NCI-H2107 (cell line): Measurements from ENCODE around the gene TPH1.

Experiments
- DNase-seq: peaks from one replicate; lab custom pipeline; 2025; lab: John Stamatoyannopoulos, UW

The TPH1 gene

DNA sequence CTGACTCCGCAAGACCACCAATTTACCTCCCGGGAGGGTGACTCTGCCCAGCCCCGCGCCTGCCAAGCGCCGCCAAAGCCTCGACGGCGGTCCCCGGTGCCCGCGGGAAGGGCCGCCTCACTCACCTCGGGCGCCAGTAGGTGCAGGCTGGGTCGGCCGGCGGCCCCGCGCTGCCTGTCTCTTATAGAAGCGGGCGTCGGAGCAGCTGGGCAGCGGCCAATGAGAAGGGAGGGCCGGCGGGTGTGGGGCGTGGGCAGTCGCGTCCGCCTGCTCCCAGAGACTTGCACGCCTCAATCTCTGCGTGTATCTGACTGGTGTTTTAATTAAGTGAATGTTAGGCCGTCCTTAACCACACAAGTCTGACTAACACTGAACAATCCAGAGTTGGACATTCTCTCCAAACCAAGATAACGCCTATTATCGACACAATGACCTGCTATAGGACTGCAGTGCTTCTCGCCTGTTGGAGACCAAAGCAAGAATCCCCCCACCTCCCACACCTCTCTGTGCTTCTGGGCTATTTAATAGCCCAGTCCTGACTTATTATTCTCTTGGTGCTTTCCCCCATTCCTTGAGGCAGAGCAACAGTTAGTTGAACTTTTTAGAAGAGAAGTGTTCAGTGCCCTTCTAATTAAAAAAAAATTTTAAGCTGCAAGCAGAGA lies at the start of gene TPH1:
Gene TPH1 (minus strand): TSS at position 154 of the 662 bp plus-strand sequence. CDS start 5,507 bp downstream, outside the sequence.
- DNase-seq: no peak

DNA sequence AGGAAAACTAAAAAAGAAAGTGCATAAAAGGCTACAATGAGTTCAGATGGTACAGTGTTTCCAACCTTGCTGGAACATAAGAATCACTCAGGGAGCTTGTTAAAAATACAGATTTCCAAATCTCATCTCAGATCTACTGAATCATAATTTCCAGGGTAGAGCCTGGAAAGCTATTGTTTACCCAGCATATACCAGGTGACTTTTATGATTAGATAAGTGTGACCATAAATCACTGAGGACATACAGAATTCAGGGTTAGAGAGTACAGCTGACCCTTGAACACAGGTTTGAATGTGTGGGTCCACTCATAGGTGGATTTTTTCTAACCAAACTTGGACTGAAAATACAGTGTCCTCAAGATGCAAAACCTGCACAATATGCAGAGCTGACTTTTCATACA lies 47.9 kb upstream of the TPH1 start:
- no peak for DNase-seq

DNA sequence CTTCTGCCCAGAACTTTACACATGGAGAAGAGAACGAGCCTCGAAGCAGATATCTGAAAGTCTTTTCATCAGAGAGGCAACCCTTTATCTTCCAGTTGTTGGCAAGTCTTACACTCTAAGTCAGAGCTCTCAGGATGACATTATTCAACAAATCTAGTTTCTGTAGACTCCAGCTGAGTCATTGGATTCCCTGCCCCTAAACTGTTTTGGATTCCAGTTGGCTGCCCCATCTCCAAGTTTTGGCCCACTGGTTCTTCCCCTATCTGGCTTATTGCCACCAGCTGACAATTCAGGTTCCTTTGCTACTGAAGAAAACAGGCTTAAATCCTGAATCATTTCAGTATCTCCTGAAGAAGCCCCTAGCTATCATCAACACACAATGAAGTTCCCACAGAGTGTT lies 45.7 kb upstream of the TPH1 start:
- DNase-seq: no peak

DNA sequence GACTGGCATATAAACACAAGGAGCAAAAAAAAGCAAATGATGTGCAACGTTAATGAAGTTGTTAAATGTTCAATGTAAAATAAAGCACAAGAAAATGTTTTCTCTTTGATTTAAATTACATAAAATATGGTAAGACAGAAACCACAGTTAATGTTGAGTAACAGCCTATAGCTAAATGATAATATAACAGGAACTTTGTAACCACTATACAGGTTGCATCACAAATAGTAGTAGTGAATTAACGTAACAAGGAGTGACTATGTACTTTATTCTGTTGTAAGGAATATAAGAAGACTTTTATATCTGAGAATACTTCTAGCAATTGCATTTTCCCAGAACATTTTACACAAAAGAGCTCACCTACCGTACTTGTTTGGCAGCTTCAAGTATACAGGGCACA lies 42.9 kb upstream of the TPH1 start:
- no peak for DNase-seq

DNA sequence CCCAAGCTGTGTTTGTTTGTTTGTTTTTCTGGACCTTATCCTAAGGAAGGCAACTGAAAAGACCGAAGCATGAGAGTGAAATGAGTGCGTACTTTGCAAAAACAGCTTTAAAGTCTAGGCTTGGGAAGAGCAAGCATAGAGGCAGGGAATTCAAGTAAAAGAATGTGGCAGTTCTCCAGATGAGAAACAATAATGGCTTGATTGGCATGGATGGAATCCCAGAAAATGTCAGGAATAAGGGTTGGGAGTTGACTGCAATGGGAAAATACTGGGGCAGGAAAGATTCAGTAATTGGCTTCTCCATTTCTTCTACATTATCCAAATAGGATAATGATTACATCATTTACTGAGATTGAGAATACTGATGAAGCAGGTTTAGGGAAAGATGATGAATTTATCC lies 42.3 kb upstream of the TPH1 start:
- no peak for DNase-seq

DNA sequence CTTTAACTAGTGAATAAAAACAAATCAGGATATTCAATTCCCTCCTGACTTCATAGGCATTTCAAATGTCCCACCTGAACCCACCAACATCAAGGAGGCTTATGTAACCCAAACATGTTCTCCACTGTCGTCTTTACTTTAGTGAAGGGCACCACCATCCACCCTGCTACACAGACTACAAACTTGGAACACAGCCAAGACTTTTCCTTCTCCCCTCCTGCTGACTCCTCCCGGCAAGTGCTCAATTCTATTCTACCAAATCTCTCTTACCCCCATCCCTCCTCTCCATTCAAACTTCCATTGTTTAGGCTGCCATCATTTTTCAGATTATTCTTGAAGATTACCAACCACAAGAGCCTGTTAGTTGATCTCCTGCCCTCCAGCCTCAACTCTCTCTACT lies 35.5 kb upstream of the TPH1 start:
- no peak for DNase-seq

DNA sequence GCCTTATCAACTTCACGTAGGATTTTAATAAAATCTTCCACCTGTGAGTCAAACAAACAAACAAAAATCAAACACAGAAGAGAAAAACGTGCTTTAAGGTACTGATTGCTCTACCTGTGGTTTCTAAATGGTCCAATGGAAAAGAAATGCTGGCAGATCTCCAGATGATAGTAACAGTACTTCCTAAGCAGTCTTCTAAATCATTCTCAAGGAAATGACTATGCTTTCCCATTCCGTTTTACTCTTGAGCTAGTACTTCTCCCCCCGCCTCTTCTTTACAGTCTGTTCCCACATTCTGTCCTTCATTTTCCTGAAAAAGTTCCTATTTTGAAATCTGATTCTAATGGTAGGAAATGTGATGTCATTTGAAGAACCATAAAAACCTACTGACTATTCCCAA lies 34.4 kb upstream of the TPH1 start:
- DNase-seq: no peak

DNA sequence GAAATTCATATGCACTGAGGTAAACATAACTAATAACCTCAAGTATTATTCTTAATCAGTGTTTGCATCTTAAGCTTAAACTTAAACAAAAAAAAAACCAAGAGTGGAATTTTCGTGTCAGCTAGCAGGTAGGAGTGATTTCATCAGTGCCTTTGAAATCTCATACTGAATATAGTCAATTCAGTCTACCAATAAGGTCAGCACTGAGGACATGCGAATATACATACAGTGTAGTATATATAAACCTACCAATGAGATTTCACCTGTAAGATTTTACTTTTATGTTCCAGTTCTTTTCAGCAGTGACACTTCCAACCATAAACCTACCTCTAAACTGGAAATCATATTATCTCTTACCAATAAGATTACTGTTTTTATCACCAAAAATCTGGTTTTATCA lies 32.8 kb upstream of the TPH1 start:
- no peak for DNase-seq

DNA sequence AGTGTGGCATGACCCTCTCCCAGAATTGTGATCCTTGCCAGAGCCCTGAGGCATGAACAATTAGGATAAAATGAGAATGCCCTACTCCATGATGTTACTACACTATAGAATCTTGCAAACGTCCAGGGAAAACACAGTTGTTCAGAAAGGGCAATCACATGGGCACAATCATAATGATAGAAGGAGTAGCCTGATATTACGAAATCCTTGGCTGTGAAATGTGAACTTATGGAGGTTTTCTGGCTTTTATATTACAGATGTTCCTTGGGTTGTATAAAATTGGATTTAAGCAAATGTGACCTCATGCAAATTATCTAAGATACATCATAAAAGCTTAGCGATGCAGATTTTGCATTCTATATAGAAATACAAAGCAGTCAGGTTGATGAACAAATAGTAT lies 29.4 kb upstream of the TPH1 start:
- no peak for DNase-seq

DNA sequence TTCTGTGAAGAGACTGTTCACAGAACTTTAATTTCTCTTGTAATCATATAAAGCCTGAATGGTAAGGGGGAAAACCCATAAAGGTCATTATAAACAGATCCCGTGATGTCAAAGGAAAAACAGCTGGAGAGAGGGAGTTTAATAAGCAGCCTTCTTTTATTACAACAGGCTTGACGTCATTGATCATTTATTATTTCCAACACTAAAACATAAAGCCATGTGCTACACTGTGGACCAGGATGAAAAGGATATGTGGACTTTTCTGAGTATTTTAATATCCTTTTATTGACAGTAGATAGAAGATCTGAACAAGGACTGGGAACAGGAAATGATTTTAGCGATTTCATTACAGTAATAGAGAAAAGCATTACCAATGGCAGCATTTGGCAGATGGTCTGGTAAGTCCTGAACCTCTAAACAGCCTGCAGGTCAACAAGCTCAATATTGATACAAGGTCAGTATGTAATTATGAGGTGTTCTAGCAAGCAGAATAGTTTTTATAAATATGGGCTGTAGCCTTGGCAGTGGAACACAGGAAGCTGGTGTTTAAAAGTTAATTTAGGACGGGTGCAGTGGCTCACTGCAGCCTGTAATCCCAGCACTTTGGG lies 25.1 kb upstream of the TPH1 start:
- DNase-seq: no peak

DNA sequence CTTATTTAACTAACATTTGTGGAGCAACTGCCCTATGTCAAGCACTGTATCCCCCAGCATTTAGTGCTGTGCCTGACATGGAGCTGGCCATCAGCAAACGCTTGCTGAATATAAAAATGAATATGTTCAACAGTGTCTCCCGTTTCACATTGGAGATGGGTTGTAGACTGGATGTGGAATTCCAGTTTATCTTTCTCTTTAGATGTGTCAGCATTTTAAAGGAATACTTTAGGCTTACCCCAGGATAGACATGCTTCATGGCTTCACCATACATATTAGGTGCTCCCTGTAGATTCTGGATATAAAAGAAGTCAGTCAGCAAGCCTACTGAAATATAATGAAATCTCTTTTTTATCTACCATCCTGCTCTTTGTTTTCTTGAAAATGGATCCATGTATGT lies 21.3 kb upstream of the TPH1 start:
- no peak for DNase-seq

DNA sequence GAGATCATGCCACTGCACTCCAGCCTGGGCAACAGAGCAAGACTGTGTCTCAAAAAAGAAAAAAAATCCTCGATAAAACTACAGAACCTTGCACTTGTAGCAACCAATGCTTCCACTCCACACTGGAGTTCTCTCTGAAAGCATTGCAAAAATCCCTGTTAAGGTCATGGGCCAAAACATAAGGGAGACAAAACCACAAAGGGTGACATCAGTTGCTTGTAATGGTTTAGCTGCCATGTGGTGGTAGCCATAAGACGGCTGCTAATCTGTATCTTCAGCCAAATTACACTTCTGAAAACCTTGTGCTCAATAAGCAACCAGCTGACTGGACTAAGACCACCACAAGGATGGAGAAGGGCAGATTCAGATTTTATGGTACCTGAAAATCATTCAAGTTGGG lies 20.6 kb upstream of the TPH1 start:
- DNase-seq: no peak

DNA sequence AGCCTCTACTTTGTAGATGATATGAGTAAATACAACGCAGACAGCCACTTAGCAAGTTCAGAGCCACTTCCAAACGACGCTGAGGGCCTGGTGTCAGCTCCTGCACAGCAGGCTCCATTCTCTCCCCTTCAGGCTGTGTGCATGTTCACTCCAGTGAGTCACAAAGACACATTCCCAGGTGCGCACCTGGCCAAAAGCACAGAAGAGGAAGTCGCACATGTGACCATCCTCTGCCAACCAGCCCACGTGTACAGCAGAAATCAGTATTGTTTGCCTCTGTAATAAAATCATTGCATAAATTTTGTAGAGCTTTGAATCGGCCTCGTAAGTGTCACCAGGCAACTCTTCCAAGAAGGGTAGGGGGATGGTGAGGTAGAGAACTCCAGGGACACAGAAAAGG lies 19.5 kb upstream of the TPH1 start:
- DNase-seq: peak; percentile 74

DNA sequence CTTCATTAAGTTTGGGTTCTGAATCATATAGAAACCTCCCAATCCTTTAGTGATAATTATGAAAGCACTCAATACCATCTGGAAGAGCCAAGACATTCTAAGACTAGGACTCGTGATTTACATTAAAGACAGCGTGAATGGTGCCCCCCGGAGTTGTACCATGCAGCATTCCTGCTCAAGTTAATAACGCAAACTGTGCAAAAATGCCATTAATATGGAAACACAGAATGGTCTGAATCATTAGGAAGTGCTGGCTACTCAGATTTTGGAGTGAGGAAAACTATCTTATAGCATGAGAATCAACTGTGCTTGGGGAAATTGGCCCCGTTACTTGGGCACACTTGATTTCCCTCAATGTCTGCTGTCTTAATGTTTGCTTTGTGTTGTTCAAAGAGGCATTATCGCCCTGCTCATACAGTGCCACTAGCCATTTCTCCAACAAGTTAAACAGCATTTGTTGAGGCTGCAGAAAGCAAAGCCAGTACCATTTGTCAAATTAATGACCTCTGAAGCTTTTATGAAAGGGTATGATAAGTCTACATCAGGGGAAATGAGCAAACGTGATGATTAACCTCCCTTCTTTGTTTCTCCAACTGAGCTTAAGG lies 18.5 kb upstream of the TPH1 start:
- no peak for DNase-seq

DNA sequence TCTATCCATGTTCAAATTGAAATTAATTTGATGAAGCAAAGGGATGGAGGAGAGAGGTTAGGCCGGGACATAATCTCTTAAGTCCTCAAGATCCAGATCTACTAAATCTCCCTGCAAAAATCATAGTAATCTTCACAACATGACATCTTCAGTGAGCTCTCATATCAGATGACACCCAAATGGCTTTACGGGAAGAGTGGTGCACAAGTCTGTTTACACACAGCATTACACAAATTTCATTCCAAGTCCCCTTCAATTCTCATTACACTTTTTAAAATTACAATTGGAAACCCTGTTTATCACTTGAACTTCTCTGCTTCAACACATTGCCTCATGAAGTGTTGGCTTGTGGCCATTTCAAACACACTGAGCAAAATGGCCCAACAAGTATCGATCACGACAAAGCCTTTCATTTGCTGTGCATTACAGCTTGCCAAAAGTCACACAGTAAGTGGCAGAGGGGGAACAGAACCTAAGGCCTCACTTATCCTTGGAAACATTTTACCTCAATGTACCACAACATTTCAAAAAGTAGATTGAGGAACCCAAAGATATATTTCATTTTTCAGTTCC lies 17.9 kb upstream of the TPH1 start:
- peak; percentile 41 for DNase-seq

DNA sequence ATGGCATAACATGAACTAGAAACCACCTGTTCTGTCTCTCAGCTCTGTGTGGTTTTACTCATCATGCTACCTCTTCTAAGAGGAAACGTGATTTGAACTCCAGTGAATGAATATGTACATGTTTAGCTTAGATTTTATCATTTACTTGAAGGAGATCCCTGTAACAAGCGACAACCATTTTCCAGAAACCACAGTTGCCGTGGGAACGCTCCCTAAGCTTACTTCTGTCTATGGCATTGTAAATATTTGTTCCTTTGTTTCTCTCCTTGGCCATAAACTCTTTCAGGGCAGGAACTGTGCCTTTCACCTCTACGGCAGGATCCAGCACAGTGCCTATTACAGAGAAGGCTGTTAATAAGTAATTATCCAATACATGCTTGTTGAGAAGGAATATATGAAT lies 17.1 kb upstream of the TPH1 start:
- no peak for DNase-seq

DNA sequence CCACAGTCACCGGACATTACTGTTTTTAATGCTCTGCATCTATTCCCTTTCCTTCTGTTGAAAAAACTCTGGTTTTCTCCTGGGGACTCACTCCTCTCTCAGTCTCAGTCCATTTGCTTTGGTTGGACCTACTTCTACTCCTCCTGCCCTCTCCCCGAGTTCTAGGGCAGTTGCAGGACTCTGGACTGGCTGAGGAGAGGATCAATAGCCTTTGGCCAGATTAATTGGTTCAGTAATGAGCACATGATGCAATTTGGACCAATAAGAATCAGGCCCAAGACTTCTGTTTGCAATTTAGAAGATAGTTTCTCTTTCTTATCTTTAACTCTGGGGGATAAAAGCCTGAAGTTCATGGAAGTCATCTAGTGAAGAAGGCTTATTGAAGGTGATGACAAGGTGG lies 15.3 kb upstream of the TPH1 start:
- no peak for DNase-seq

DNA sequence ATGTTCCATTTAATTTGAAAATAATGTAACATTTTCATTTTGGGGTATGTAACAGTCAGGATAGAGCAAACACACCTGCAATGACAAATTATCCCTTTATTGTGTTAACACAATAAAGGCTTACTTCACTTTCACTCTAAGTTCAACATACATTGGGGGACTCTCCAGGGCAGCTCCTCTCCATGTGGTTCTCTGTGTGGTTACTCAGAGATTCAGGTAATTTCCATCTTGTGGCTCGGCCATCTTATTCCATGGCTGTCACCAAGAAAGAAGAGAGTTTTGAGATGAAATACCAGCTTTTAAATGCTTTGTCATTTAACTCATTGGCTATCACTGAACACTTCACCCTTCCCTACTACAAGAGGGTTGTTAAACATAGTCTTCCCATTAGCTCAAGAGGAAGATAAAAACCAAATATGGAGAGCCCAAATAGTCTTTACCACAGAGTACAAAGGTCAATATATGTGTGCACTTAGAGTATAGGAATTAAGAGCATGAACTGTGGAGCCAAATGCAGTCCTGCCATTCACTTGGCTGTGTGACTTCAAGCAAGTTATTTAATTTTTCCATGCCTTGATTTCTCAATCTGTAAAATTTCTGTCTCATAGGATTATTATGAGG lies 10.6 kb upstream of the TPH1 start:
- DNase-seq: no peak

DNA sequence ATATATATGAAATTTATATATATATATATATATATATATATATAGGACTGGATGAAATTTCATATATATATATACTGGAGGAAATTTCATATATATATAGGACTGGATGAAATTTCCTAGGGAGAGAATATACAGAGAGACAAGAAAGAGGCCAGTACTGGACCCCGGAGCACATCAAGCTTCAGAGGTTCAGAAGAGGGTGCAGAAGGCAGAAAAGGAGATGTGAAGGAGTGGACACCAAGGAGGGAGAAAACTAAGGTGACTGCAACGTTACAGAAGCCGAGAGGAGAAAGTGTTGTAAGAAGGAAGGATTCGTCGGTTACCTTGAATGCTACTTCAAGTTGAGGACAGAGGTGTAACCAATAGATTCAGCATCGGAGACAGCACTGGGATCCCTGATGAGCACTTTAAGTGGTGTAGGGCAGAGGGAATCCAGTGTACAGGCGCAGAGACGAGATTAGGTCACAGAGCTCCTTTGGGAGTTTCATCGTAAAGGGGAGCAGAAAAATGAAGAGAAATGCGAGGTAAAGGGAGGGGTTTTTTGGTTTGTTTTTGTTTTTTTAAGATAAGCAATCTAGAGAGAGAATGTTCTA lies 8.5 kb upstream of the TPH1 start:
- DNase-seq: no peak

DNA sequence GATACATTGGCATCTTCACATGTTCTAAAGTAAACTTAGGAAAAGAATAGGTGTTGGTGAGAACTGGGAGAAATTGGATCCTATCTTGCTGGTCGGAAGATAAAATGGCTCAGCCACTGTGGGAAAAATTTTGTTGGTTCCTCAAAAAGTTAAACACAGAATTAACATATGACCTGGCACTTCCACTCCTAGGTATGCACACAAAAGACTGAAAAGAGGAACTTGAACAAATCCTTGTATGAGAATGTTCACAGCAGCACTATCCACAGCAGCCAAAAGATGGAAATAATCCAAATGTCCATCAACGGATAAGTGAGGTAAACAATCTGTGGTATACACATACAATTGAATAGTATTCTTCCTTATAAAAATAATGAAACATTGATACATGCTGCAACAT lies 4.8 kb upstream of the TPH1 start:
- DNase-seq: no peak

DNA sequence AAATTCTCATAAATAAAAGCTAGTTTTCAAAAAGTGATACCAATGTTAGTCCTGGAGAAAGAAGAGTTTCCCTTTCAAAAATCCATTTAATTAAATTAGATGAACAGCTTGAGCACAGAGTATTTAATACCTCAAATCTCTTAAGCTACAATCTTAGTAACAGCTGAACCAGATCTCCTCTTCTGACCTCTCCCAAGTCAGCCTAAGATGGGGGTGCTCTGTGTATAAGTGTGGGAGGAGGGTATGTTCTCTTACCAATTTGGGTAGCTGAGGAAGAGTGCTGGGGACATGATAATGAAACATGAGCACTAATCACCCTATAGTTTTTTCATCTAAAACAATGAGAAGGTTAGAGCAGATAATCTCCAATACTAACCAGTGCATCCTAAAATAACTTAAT lies 9.6 kb downstream of the TPH1 start:
- no peak for DNase-seq

DNA sequence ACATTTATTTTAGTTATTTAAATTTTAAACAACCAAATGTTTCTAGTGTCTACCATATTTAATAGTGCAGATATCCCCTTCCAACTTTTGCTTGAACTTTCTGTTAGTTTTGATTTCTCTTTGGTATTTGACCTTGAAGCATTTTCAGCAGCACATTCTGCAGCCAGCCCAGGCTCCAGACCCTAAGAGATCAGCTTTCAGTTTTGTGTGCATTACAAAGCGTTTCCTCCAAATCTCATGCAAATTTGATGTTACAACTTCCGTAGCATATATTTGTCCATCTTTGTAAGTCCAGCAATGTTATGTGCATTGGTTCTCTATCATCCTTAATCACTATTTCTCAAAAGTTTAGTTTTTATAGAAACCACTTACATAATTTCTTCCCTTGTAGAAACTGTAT lies 18.6 kb downstream of the TPH1 start:
- DNase-seq: no peak

DNA sequence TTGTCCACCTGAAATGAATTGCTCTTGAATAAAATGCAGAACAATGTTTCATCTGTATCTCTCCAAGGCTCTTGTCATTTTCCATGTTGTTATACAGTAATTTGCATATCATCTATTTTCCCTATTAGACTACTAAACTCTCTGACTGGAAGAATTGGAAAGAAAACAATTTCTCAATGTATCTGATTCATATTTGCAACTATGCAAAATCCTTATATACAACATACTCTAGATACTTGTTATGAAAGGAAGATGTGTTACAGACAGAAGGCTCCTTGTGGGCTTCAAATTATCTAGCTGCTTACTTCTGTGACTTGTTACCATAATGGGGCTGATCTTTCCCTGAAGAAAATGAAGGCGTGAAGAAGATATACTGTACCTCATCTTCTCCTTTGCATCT lies 23.6 kb downstream of the TPH1 start:
- DNase-seq: no peak
